Testis (tissue), 2 donors: ENCODE data around the gene LRRC4C.

ENCODE experiments used
- POLR2A ChIP-seq: fragments of 450-650 bp; IDR thresholded peaks from one replicate; pipeline ENCODE4 v1.6.1; 2017; ENCODE audit warnings: antibody characterized with exemption, mild to moderate bottlenecking, moderate library complexity
- TF ChIP-seq, protein P1 (sequence below), 3 experiments: fragments of 450-650 bp in 2 of 3; fragments of 200-600 bp in 1 of 3; sonication (generic) in 1 of 3; IDR thresholded peaks; one replicate each; pipeline ENCODE4 v1.5.1; 2016 to 2019; ENCODE audit warnings: antibody characterized with exemption in 3 of 3, mild to moderate bottlenecking in 2 of 3, moderate library complexity in 1 of 3

GRCh38 chr11:40434926-40435325 lies 1024.5 kb downstream of the LRRC4C start:
- TF ChIP-seq, protein P1, sequence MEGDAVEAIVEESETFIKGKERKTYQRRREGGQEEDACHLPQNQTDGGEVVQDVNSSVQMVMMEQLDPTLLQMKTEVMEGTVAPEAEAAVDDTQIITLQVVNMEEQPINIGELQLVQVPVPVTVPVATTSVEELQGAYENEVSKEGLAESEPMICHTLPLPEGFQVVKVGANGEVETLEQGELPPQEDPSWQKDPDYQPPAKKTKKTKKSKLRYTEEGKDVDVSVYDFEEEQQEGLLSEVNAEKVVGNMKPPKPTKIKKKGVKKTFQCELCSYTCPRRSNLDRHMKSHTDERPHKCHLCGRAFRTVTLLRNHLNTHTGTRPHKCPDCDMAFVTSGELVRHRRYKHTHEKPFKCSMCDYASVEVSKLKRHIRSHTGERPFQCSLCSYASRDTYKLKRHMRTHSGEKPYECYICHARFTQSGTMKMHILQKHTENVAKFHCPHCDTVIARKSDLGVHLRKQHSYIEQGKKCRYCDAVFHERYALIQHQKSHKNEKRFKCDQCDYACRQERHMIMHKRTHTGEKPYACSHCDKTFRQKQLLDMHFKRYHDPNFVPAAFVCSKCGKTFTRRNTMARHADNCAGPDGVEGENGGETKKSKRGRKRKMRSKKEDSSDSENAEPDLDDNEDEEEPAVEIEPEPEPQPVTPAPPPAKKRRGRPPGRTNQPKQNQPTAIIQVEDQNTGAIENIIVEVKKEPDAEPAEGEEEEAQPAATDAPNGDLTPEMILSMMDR (IDR thresholded peaks at IDR 0.05) = no peak
- TF ChIP-seq POLR2A = no peak
